HEK293 (cell line): ENCODE measurements around the gene OTOF.

Source experiments
- CTCF ChIP-seq: fragments of 450-650 bp; formaldehyde crosslinking; IDR thresholded peaks from 2 replicates; pipeline ENCODE4 v1.5.1; 2016; ENCODE audit warnings: missing biosample characterization, missing genetic modification characterization
- KLF1 ChIP-seq: fragments of 450-650 bp; formaldehyde crosslinking; IDR thresholded peaks from 2 replicates; pipeline ENCODE4 v1.5.1; 2016; ENCODE audit warnings: missing biosample characterization, missing genetic modification characterization
- YY1 ChIP-seq: fragments of 450-650 bp; formaldehyde crosslinking; IDR thresholded peaks from 2 replicates; pipeline ENCODE4 v1.5.1; 2018; ENCODE audit warnings: missing biosample characterization, missing genetic modification characterization
- ZBTB20 ChIP-seq: fragments of 450-650 bp; formaldehyde crosslinking; IDR thresholded peaks from 2 replicates; pipeline ENCODE4 v1.5.1; 2016; ENCODE audit warnings: missing biosample characterization, missing genetic modification characterization
- ZBTB49 ChIP-seq: fragments of 450-650 bp; formaldehyde crosslinking; IDR thresholded peaks from 2 replicates; pipeline ENCODE4 v1.5.1; 2016; ENCODE audit warnings: missing biosample characterization, missing genetic modification characterization, low read depth
- ZNF114 ChIP-seq: fragments of 450-650 bp; formaldehyde crosslinking; IDR thresholded peaks from 2 replicates; pipeline ENCODE4 v1.5.0; 2017; ENCODE audit warnings: missing biosample characterization, missing genetic modification characterization
- ZNF426 ChIP-seq: fragments of 450-650 bp; formaldehyde crosslinking; IDR thresholded peaks from 2 replicates; pipeline ENCODE4 v1.5.1; 2017; ENCODE audit warnings: missing biosample characterization, missing genetic modification characterization, mild to moderate bottlenecking, inconsistent platforms, moderate library complexity
- ZNF571 ChIP-seq: fragments of 450-650 bp; formaldehyde crosslinking; IDR thresholded peaks from 2 replicates; pipeline ENCODE4 v1.5.0; 2017; ENCODE audit warnings: missing biosample characterization, missing genetic modification characterization
- ZNF707 ChIP-seq: fragments of 450-650 bp; formaldehyde crosslinking; IDR thresholded peaks from 2 replicates; pipeline ENCODE4 v1.5.1; 2016; ENCODE audit warnings: missing biosample characterization, missing genetic modification characterization

GRCh38 chr2:26410764-26411243 is 67.1 kb downstream of the OTOF start:
- TF ChIP-seq ZNF426 (no peak), ZBTB20 (tag by site-specific recombination) (no peak), CTCF (tag by site-specific recombination) (no peak), KLF1 (tag by site-specific recombination) (no peak), ZNF707 (tag by site-specific recombination) (no peak), ZNF571 (tag by site-specific recombination) (no peak), ZBTB49 (tag by site-specific recombination) (no peak), YY1 (tag by site-specific recombination) (no peak), ZNF114 (no peak)
